22Rv1 (cell line): ENCODE results near the gene RUNX2.

ENCODE experiments used
- CTCF ChIP-seq: fragments of 450-650 bp; IDR thresholded peaks from 2 replicates; pipeline ENCODE4 v1.5.1; 2017; ENCODE audit warnings: mild to moderate bottlenecking
- ZFX ChIP-seq: fragments of 450-650 bp; IDR thresholded peaks from 2 replicates; pipeline ENCODE4 v1.6.1; 2017; ENCODE audit warnings: antibody characterized with exemption, borderline replicate concordance

DNA sequence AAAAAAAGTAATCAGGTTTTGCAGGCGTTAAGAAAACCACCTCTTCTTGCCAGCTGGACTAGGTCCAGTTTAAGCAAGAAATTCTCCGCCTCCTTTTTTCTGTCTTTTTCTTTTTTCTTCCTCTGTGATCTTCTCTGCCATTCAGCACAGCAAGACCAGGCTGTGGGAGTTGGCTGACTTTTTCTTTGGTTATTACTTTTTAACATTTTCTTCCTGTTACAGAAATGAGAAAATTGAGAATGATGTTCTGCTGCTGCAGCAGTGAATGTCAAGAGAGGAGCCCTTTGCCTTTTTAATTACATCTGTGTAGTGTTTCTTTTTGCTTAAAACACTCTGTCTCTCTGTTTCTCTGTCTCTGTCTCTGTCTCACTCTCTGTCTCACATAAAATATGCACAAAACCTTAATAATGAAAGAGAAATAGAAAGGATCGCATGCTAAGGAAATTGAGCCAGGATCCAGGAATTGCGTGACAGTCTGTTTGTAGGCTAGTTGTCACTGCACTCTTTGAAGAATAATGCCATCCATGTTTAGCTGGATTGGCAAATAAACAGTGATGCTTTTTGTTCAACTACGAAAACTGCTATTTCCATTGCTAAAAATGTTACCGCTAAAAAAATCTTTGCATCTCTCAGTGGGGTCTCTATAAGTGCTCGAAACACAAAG, 152.8 kb downstream of the RUNX2 start:
- TF ChIP-seq CTCF (no peak), ZFX (no peak)
